HG02610 (cell line): ENCODE results near the gene CYP3A5.
"Not testable (repeated sequence)": the region's sequence is repeated elsewhere in the genome, so short reads cannot be mapped to it uniquely, and the experiment has no call there.

ENCODE experiments used
- ATAC-seq: cut with Tn5 transposase; IDR thresholded peaks from one replicate; pipeline ENCODE4 v1.9.1; 2021; ENCODE audit warnings: mild to moderate bottlenecking, moderate library complexity; ENCODE audit not compliant: unreplicated experiment

The CYP3A5 gene

DNA sequence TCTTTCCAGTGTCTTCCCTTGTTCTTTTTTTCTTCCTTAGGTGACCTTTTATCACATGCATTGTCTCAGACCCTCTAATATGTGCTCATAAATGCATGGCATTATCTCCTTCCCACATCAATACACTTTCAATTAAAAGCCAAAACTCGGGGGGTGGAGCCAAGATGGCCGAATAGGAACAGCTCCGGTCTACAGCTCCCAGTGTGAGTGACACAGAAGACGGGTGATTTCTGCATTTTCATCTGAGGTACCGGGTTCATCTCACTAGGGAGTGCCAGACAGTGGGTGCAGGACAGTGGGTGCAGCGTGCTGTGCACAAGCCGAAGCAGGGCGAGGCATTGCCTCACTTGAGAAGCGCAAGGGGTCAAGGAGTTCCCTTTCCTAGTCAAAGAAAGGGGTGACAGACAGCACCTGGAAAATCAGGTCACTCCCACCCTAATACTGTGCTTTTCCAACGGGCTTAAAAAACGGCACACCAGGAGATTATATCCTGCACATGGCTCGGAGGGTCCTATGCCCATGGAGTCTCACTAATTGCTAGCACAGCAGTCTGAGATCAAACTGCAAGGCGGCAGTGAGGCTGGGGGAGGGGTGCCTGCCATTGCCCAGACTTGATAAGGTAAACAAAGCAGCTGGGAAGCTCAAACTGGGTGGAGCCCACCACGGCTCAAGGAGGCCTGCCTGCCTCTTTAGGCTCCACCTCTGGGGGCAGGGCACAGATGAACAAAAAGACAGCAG lies 6.2 kb upstream of the CYP3A5 start:
- ATAC-seq = not testable (repeated sequence)

DNA sequence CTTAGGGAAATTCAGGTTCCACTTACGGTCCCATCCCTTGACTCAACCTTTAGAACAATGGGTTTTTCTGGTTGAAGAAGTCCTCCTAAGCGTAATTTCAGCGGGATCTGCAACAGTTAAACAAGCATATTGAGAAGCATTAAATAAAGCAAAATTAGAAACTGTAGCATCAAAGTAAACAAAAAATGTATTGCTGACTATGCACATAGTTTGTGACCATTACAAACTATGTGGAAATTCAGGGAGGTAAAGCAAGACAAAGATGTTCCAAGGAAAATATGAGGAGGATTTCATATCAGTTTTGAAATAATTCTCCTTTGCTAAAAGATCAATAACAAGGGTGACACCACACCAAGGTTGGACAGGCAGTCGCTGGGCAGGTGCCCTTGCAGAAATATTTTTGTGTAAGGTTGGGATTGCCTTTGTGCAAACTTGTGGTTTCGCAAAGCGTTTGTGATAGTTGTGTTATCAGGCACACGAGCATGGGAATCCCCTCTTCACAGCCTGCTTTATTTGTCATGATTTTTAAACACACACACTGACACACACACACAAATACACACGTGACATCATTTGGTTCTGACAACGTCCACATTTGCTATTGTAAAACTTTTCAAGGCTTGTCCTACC lies 5.4 kb upstream of the CYP3A5 start:
- no peak for ATAC-seq

DNA sequence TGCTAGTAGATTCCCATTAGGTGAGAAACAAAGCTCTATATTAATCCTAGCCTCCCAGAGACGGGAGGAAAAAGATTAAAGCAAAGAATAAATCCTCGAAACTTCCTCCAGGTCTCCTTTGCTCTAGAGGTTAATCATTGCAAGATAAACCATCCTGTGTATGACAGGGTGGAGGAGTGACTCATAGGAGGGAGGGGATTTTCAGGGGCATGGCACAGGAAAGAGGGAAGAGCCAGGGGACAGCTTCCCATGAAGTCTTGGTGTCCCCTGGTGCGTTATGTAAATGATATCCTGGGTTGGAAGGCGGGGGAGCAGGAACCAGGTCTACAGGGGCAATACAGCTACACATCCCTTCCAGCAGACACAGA lies 780 bp downstream of the CYP3A5 start:
- ATAC-seq = no peak

DNA sequence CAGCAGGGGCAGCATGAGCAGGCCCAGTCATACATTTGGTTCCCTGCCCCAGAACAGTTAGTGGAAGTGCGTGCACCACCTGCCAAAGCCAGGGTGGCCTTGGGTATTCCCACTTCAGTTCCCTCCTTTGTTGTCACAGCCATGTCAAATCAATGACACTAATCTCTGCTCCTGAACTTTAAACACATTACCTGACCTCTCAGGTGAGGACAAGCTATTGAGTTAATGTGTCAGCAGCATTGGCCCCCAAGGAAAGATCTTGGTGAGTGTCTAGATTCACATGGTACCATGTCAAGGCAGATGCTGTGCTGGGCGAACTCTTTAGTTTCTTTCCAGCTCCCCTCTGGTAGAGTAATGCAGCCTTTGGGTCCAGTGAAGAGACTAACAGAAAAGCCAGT lies 2.1 kb downstream of the CYP3A5 start:
- no peak for ATAC-seq

DNA sequence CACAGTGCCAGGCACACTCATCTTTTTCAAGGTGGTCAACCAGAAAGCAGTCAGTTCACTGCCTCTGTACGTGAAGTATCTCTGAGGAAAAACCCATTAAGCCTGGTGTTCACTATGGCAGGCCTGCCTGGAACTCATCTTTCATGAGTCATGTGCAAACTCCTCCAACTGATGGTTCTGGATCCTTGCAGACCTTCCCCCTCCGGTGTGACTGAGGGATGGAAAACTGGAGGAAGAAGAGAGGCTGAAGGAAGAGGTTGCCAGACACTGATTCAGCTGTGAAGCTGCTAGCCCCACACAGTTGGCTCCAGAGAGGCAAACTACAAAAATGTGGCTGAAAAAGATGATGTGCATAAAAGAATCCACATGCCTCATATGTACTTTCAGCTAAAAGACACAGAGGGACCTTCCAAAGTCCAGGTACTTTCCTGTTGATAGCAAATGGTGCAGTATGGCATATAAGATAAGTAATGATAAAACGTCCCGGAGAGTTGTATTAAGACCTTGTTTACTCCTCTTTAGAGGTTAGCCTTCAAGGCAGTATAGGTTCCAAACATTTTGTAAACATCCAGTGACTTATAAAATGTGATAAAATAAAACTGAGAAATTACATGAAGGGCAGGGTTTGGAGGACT lies 2.7 kb downstream of the CYP3A5 start:
- ATAC-seq = no peak

DNA sequence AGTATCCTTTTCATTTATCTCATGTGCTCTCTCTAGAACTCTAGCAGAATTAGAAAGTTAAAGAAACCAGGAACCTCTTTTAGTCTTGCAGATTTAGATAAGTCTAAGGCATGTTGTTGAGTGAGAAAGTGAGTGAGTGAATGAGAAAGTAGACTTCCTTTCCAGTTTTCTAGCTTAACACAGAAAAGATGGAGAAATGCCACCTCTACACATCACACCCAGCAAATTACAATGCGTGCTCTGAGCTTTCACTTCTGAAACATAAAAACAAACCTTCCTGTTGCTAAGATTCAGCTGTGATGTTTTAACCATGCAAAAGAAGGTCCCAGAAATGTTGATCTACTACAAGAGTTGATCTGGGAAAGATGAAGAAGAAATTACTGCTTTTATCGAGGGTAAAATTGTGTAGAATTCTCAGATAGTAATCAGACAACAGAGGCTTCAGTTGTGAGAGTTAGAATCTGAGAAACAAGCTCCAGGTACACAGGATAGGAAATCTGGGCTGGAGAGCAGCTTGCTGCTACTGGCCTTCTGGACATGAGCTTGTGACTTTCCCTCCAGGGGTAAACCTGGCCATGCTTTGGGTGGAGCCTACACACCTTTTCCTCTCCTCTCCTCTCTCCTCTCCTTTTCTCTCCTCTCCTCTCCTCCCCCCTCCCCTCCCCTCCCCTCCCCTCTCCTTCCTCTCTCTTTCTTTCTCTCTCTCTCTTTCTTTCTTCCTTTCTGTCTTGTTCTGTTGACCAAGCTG lies 4.6 kb downstream of the CYP3A5 start:
- no peak for ATAC-seq

DNA sequence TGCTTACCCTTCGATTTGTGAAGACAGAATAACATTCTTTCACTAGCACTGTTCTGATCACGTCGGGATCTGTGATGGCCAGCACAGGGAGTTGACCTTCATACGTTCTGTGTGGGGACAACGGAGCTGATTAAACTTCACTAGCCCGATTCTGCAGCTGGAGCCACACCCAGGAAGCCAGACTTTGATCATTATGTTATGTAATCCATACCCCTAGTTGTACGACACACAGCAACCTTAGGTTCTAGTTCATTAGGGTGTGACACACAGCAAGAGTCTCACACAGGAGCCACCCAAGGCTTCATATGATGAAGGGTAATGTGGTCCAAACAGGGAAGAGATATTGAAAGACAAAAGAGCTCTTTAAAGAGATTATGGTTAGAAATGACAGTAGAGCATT lies 7.2 kb downstream of the CYP3A5 start:
- ATAC-seq = no peak

DNA sequence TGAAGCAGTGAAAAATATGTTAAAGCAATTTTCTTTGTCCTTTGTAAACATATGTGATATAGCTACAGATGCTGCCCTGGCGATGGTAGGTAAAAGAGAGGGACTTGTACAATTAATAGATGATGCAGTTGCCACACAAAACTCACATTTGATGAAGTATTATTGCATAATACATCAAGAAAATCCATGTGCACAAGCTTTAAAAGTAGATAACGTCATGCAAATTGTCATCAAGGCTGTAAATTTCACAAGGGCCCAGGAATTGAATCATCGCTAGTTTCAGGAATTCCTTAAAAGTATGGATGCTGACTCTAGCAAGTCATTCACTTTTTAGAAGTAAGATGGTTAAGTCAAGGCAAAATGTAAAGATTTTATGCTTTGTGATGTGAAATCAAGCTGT lies 10.0 kb downstream of the CYP3A5 start:
- no peak for ATAC-seq

DNA sequence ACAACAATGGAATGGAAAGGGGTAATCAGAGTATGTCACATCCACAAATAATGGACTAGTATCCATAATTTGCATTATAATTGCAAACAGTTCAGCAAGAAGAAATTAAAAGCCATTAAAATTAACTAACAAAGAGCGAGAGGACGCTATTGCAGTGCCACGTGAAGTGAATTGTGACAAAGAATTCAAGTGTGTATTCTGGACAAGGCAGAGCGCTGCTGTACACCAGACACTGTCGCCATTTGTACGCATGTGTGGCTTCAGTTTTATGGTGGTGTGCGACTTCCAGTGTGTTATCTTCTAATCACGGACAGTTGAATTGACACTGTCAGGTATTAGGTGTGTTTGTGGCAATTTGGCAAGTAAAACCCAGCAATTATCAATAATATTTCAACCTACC lies 11.3 kb downstream of the CYP3A5 start:
- ATAC-seq = no peak

DNA sequence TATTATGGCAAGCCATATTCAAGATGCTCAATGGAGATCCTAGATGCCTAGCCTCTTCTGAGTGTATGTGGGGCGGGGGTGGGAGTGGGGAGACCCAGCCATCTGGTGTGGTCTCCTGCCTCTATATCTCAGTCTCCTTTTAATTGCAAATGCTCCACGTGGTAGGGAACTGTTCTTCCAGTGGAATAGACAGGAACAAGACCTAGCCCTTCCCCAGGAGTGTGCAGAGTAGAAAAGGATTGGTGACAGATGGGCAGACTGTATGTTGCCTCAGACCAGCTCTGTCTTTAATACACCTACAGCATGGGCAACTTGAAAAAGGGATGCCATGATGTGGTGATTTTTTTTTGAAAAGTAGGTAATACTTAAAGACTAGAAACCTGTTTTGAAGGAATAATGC lies 12.6 kb downstream of the CYP3A5 start:
- ATAC-seq = no peak

DNA sequence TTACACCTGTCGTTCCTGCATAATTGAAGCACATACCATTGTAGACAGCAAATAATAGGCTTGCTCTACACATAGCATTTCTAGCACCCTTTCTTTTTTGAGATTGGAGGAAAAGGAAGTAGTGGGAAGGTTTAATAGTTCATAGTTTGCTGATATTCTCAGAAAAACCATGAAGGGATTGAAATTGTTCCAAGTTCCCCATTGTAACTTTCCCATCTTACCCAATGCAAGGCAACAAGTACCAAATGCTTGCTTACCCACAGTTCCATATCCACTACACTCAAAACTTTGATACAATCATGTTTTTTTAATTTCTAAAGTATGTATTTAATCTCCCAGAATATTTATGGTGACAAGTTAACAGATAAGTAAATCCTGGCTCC lies 13.8 kb downstream of the CYP3A5 start:
- no peak for ATAC-seq

DNA sequence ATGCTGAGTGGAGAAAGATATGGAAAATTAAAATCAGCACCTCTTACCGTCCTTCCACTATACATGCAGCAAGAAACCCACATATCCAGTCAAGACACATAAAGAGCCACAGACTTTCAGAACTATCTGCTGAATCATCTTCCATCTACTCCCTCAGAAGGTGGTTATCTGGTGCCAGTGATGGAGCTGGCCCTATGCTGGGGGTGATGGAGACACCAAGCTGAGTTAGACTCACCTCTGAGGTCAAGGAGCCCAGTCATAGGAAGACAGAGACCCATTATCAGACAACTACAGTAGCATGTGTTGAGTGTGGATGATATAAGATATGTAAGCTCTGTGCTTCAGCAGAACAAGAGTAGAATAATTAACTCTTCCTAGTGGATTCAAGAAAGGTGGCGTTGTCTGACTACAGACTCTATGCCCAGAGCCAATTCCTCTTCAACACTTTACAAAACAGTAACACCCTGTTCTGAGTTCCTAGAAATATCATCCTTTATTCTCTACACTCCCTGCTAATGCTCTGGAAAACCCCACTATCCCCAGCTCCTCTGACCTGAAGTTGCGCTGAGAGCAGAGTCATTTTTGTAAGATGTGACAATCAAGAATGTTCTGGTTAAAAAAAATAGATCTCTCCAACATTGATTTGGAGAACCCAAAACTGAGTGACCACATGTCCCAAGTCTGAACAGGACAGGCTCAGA lies 14.3 kb downstream of the CYP3A5 start:
- no peak for ATAC-seq

DNA sequence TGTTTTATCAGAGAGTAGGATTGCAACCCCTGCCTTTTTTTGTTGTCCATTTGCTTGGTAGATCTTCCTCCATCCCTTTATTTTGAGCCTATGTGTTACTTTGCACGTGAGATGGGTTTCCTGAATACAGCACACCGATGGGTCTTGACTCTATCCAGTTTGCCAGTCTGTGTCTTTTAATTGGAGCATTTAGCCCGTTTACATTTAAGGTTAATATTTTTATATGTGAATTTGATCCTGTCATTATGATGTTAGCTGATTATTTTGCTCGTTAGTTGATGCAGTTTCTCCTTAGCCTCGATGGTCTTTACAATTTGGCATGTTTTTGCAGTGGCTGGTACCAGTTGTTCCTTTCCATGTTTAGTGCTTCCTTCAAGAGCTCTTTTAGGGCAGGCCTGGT lies 21.9 kb downstream of the CYP3A5 start:
- not testable (repeated sequence) for ATAC-seq

DNA sequence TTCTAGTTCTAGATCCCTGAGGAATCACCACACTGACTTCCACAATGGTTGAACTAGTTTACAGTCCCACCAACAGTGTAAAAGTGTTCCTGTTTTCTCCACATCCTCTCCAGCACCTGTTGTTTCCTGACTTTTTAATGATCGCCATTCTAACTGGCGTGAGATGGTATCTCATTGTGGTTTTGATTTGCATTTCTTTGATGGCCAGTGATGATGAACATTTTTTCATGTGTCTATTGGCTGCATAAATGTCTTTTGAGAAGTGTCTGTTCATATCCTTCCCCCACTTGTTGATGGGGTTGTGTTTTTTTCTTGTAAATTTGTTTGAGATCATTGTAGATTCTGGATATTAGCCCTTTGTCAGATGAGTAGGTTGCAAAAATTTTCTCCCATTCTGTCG lies 25.2 kb downstream of the CYP3A5 start:
- not testable (repeated sequence) for ATAC-seq

DNA sequence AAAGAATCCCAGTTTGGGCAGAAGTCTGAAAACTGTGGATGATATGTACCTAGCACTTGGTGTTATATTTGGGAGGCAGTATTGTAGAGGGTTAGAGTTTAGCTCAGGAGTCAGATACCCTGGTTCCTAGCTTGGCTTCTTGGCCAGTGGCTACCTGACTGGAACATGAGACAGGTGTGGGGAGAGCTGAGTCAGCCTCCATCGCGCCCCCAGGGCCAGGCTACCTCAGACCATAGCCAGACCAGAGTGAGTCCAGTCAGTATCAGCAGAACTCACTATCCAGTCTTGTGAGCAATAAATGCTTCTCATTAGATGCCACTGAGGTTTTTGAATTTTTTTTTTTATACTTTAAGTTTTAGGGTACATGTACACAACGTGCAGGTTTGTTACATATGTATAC lies 26.0 kb downstream of the CYP3A5 start:
- ATAC-seq = no peak

DNA sequence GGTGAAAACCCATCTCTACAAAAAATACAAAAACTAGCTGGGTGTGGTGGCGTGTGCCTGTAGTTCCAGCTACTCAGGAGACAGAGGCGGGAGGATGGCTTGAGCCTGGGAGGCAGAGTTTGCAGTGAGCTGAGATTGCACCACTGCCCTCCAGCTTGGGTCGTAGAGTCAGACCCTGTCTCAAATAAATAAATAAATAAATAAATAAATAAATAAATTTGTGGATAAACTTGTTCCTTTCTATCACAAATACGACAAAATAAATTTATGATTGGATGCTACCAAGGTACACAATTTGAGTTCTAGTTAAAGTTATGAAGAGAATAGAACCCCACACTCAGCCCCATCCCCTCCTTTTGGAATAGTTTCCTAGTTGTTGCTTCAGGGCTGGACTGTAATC lies 26.5 kb downstream of the CYP3A5 start:
- ATAC-seq = not testable (repeated sequence)

DNA sequence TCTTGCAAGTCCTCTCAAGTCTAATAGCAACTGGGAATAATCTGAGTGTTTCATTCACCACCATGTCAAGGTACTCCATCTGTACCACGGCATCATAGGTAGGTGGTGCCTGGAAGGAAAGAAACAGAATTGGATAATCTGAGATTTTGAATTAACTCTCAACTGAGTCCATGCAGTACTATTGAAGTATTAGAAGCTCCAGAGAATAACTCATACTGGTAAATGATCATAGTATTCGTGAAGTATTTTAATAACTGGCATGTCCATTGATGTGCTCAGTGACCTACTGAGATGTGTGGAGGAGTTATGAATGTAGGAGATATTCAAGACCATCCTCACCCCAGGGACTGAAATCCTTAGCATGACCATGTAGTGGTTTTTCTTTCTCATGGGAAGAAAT lies 27.1 kb downstream of the CYP3A5 start:
- ATAC-seq = no peak

DNA sequence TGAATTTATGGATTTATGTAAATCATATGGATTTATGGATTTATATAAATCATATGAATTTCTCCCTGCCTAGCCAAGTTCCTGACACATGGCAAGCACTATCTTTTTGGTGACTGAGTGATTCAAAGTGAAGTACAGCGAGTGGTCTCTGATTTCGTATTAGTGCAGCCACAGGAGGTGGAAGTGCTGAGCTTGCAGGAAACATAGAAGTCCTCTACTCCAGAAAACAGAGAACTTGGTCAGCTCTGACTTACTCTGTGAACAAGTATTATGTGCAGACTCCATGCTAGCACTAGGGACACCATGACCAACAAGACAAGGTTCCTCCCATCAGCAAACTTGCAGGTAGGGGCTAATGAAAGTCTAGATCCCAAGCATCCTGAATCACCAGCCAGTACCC lies 28.5 kb downstream of the CYP3A5 start:
- no peak for ATAC-seq

DNA sequence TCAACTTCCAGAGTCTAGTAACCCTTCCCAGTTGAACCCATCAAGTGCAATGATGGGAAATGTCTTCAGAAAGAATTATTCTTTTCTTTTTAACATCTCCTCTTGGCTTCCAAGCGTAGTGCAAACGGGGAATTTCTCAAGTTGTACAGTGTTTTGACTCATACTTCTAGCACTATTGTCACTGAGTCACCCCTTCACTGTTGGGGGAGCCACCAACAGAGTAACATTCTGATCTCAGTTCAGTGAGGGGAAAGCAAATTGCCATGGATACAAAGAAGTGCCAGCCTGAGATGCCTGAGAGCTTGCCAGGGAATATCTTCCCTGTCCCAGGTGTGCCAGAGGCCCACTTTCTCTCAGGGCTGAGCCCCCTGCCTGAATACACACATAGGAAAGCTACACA lies 31.0 kb downstream of the CYP3A5 start:
- ATAC-seq = no peak

DNA sequence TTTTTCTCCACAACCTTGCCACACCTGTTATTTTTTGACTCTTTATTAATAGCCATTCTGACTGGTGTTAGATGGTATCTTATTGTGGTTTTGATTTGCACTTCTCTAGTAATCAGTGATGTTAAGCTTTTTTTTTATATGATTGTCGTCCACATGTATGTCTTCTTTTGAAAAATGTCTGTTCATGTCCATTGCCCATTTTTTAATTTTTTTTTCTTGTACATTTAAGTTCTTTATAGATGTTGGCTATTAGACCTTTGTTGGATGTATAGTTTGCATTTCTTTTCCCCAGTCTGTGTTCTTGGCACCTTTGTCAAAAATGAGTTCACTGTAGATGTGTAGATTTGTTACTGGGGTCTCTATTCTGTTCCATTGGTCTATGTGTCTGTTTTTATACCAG lies 34.2 kb downstream of the CYP3A5 start:
- ATAC-seq = no peak

DNA sequence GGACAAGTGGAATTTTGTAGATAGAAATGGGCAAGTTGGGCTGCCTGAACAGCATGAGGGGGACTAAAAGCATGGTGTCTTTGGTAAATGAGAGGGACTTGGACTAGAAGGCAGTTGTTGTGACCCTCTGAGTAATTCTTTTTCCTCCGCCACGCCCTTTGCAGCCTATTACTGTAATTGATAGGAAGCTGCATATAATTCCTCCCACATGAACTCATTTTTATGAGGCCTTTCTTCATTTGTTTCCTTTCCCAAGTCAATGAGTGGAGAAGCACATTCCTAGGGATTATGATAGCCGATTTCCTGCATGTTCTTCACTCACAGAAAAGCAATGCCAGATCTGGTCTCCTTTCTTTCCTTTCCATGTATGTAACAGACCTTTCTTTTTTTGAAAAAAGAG lies 35.4 kb downstream of the CYP3A5 start:
- no peak for ATAC-seq
